Loucy (cell line): ENCODE results near the gene LYRM2.

Experiments used
- H2AFZ ChIP-seq: fragments of 200-600 bp; sonication (generic); 2 replicates; pipeline ENCODE4 v1.6.0; 2016; ENCODE audit warnings: antibody characterized with exemption, mild to moderate bottlenecking, low read length, moderate library complexity
- H3F3A ChIP-seq: fragments of 200-600 bp; 2 replicates; pipeline ENCODE4 v1.6.0; 2016; ENCODE audit warnings: antibody characterized with exemption, low read depth, mild to moderate bottlenecking
- H3K27me3 ChIP-seq: fragments of 200-600 bp; sonication (generic); 2 replicates; pipeline ENCODE4 v1.6.1; 2014; ENCODE audit warnings: low read length, mild to moderate bottlenecking; ENCODE audit not compliant: insufficient read depth, poor library complexity, severe bottlenecking
- H3K36me3 ChIP-seq: fragments of 200-600 bp; sonication (generic); 2 replicates; pipeline ENCODE4 v1.6.1; 2016; ENCODE audit warnings: low read length; ENCODE audit not compliant: insufficient read depth
- H3K4me1 ChIP-seq: fragments of 200-600 bp; sonication (generic); 2 replicates; pipeline ENCODE4 v1.5.1; 2014; ENCODE audit warnings: low read length, mild to moderate bottlenecking; ENCODE audit not compliant: insufficient read depth, poor library complexity, severe bottlenecking
- H3K4me2 ChIP-seq: fragments of 200-600 bp; sonication (generic); 2 replicates; pipeline ENCODE4 v1.6.0; 2014; ENCODE audit warnings: antibody characterized with exemption, low read length, low read depth, mild to moderate bottlenecking; ENCODE audit not compliant: poor library complexity, severe bottlenecking
- H3K4me3 ChIP-seq: fragments of 200-600 bp; sonication (generic); 2 replicates; pipeline ENCODE4 v1.5.1; 2014; ENCODE audit warnings: low read length, mild to moderate bottlenecking, mixed read lengths; ENCODE audit not compliant: poor library complexity, severe bottlenecking
- H3K79me2 ChIP-seq: fragments of 200-600 bp; sonication (generic); 2 replicates; pipeline ENCODE4 v1.6.1; 2014; ENCODE audit warnings: low read length; ENCODE audit not compliant: insufficient read depth
- H3K9ac ChIP-seq: fragments of 200-600 bp; sonication (generic); 2 replicates; pipeline ENCODE4 v1.6.0; 2014; ENCODE audit warnings: mild to moderate bottlenecking, low read depth, low read length, moderate library complexity; ENCODE audit not compliant: poor library complexity, severe bottlenecking
- H3K9me2 ChIP-seq: fragments of 200-600 bp; sonication (generic); replicated peaks from 2 replicates; pipeline ENCODE4 v1.6.1; 2016; ENCODE audit warnings: low read depth, low read length, mixed read lengths
- H3K9me3 ChIP-seq: fragments of 200-600 bp; sonication (generic); 2 replicates; pipeline ENCODE4 v1.6.1; 2014; ENCODE audit warnings: mild to moderate bottlenecking, antibody characterized with exemption, low read length, low read depth; ENCODE audit not compliant: insufficient read depth
- H4K20me1 ChIP-seq: fragments of 200-600 bp; sonication (generic); 2 replicates; pipeline ENCODE4 v1.6.0; 2014; ENCODE audit warnings: antibody characterized with exemption, low read length, mild to moderate bottlenecking; ENCODE audit not compliant: insufficient read depth, poor library complexity, severe bottlenecking
- CTCF ChIP-seq: fragments of 200-600 bp; sonication (generic); conservative IDR thresholded peaks from 2 replicates; pipeline ENCODE4 v1.5.1; 2014; ENCODE audit warnings: mild to moderate bottlenecking, antibody characterized with exemption, low read length
- EZH2phosphoT487 ChIP-seq: fragments of 200-600 bp; IDR thresholded peaks from 2 replicates; pipeline ENCODE4 v1.6.1; 2018; ENCODE audit warnings: antibody characterized with exemption, mild to moderate bottlenecking, moderate library complexity, borderline replicate concordance

Gene LYRM2

GRCh38 chr6:89553431-89553830 is 85.1 kb downstream of the LYRM2 start:
- Histone ChIP-seq H3K9ac (no peak overlapping the region), H3K4me1 (no peaks in the 10 kb centered on the region), H2AFZ (no peak overlapping the region), H3K9me2 (no peaks in the 10 kb centered on the region), H3K36me3 (no peaks in the 10 kb centered on the region), H3K9me3 (peaks cover 3% of the 10 kb centered on the region; the same call in 1 of the 2 replicates), H4K20me1 (no peaks in the 10 kb centered on the region), H3K79me2 (no peaks in the 10 kb centered on the region), H3K4me2 (no peak overlapping the region), H3K4me3 (no peak overlapping the region), H3F3A (no peaks in the 10 kb centered on the region), H3K27me3 (no peaks in the 10 kb centered on the region)
- TF ChIP-seq EZH2phosphoT487 (no peak), CTCF (no peak)

GRCh38 chr6:89547281-89547680 is 91.3 kb downstream of the LYRM2 start:
- no peaks in the 10 kb centered on the region for H3K79me2 ChIP-seq
- no peaks in the 10 kb centered on the region for H3F3A ChIP-seq
- H3K4me2 ChIP-seq: no peak overlapping the region
- H4K20me1 ChIP-seq: no peaks in the 10 kb centered on the region
- no peak overlapping the region for H2AFZ ChIP-seq
- no peaks in the 10 kb centered on the region for H3K9me3 ChIP-seq
- H3K27me3 ChIP-seq: no peaks in the 10 kb centered on the region
- H3K36me3 ChIP-seq: no peaks in the 10 kb centered on the region
- no peaks in the 10 kb centered on the region for H3K4me1 ChIP-seq
- H3K9ac ChIP-seq: no peak overlapping the region
- no peaks in the 10 kb centered on the region for H3K9me2 ChIP-seq
- TF ChIP-seq EZH2phosphoT487 (no peak), CTCF (no peak)
- H3K4me3 ChIP-seq: no peak overlapping the region

- Histone ChIP-seq H3K9ac (no peak overlapping the region), H3K4me1 (no peaks in the 10 kb centered on the region), H3K4me3 (no peak overlapping the region), H3K9me2 (no peaks in the 10 kb centered on the region), H3K4me2 (no peak overlapping the region), H3K79me2 (no peaks in the 10 kb centered on the region), H3K36me3 (no peaks in the 10 kb centered on the region), H2AFZ (no peak overlapping the region), H3K27me3 (no peaks in the 10 kb centered on the region), H3K9me3 (no peaks in the 10 kb centered on the region), H4K20me1 (no peaks in the 10 kb centered on the region), H3F3A (no peaks in the 10 kb centered on the region)
- TF ChIP-seq CTCF: no peak
Observed at GRCh38 chr6:89542866-89543265, 95.7 kb downstream of the LYRM2 start.
